NAMALWA (cell line): ENCODE results near the gene MINAR1.

ENCODE experiments used
- DNase-seq: peaks from one replicate; pipeline ENCODE4 v3.0.0-alpha.2; 2015; ENCODE audit warnings: low spot score

Gene MINAR1

DNA sequence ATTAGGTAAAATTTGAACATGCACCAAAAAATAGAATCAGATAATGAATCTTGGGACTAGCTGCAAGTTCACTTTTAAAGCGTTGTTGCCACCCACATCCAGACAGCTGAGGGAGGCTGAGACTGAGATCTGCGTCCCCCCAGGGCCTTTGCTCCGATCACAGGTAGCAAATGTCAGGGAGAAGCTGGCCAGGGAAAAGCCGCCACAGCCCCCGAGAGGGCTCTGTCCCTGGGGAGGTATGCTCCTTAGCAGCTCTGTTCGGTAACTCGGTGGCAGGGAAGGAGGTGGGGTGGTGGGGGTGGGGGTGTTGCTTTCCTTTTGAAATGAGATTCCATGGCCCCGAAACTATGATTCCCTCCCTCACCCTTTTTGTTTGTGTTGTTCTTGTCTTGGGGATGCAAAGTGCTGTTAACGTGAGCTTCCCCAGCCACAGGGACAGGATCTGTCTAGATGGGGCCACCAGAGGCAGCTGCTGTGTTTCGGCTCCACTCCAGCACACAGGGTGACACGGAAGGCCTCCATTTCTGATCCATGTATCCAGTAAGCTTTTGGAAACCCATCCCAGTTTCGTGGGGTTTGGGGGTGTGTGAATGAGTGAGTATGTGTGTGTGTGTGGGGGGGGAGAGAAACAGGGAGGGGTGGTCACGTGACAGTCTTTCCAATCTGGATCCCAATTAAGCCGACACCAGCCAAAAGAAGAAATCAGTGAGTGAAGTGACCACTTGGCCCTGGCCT lies 1.1 kb upstream of the MINAR1 start:
- DNase-seq: no peak

DNA sequence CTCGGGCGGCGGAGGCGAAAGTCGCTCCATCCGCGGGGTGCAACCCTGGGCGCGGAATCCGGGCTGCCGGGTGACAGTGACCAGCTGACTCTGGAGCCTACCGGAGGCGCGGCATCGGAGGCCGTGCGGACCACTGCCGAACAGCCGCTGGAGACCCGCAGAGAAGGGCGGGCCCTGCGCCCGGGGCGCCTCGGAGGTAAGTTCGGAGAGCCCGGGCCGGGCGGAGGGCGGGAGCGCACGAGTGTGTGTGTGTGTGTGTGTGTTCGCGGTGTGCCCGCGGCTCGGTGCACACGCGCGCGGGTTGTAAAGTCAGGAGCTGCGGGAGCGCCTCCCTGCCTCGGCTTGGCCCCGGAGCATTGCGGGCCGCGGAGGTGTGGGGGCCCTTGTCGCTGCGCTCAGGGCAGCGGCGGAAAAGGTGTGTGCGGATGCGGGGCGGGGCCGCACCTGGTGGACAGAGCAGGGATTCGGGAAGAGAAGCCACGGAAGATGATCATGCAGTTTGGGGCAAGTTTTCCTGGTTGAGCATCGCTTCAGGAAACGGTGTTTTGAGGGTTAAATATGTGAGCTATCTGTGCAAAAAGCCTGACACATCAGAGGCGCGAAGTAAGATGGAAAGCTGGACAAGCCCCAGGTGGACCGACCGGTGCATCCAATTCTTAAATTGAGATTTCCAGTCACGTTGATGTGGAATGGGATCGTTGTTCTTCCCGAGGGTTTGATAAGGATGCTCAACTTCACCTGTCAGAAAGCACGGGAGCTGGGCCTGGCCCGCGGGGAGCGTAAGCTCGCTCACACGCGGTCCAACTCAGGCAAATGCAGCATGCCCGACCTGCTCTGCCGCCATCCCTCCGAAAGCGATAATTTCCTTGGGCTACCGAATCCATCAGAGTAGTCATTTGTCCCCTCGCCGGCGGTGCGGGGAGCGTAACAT lies 474 bp downstream of the MINAR1 start:
- DNase-seq: no peak

DNA sequence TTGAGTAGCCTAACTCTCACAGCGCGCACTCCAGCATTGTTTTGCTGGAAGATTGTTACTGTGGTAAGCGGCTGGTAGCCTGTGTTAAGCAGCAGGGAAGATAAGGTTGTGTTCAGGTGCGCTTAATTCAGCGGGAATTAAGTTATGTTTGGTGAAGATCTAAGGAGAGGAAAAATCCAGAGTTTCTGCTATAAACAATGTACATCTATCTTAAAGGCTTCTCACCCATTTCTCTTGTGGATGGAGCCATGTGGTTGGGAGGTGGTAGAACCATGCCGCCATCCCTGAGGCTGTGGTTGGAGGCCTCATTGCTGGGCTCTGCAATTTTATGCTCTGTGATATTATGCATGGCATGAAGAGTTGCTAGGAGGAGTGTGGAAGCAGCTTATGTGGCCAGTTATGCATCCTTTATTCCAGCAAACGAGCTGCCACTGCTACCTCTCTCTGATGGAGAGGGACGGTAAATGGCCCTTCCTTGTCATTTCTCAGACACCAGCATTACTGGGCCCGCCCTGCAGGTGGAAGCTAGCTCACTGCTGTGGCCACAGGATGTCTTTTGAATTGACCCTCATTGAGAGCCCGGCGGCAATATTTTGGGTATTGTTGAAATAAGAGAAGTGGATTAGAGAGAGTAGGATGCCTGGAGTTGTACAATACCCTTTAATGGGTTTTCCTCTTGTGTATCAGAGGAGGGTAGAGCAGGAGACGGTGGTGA lies 1.3 kb downstream of the MINAR1 start:
- DNase-seq: peak; percentile 3

DNA sequence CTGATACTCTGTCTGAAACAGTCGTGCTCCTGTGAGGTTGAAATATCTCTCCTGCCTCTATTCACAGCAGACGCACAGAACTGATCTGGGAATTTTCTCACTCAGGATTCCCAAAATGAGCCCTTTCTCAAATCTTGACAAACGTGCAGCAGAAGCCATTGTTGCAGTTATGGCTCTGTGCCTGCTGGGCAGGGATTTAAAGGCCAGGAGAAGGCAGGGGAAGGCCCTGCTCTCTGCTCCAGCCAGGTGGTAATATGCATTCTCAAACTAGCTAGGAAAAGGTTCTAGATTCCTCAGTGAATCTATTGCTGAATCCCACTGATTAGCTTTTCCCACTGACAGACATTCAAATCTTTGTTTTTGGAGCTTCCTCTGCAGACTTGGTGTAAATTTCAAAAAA lies 2.2 kb downstream of the MINAR1 start:
- no peak for DNase-seq

DNA sequence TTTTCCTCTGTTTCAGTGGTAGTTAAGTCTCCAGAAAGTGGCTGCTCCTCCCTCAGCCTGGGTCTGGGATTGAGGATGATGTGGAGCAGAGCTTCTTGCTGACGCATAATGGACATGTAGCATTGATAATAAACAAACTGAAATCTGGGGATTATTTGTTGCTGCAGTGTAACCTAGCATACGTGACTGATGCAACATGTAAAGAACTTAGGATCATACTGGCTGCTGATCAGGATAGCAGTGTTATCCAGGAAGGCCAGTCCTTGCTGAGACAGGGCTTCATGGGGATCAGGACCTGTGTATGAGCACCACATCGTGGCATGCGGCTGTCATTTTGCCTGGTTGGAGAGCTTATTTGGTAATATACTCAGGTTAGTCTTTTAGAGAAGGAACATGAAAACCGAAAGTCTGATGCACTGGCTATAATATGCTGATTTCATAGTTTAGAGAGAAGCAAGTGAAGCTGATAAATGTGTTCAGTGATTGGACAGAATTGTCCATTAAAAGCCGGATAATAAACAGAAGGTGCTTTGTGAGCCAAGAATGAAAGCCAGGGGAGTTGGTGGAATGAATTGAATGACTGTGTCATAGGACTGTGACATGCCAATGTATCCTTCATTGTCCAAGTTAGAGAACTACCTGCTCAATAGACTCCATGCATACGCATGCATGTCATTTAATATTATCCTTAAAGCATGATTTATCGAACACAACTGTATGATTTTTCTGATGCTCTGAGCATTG lies 4.1 kb downstream of the MINAR1 start:
- DNase-seq: no peak

DNA sequence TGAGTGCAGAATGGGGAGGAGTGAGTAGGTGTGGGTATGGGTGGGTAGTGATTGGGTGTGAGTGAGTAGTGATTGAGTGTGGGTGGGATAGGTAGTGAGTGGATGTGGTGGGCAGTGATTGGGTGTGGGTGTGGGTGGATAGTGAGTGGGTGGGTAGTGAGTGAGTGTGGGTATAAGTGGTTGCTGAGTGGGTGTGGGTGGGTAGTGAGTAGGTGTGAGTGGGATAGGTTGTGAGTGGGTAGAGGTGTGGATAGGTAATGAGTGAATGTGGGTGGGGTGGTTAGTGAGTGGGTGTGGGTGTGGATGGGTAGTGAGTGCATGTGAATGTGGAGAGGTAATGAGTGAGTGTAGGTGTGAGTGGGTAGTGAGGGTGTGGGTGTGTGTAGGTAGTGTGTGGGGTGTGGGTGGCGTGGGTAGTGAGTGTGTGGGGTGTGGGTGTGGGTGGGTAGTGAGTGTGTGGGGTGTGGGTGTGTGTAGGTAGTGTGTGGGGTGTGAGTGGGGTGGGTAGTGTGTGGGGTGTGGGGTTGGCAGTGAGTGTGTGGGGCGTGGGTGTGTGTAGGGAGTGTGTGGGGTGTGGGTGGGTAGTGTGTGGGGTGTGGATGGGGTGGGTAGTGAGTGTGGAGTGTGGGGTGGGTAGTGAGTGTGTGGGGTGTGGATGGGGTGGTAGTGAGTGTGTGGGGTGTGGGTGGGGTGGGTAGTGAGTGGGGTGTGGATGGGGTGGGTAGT lies 5.3 kb downstream of the MINAR1 start:
- DNase-seq: no peak

DNA sequence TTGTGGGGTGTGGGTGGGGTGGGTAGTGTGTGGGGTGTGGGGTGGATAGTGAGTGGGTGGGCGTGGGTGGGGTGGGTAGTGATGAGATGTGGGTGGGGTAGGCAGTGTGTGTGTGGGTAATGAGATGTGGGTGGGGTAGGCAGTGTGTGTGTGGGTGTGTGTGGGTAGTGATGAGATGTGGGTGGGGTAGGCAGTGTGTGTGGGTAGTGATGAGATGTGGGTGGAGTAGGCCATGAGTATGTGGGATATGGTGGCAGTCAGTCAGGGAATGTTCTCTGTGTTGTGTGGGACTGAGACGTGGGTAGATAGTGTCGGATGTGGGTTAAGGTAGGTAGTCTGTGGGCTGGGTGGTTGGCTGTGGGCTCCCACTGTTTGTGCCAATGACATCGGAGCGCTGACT lies 7.1 kb downstream of the MINAR1 start:
- no peak for DNase-seq

DNA sequence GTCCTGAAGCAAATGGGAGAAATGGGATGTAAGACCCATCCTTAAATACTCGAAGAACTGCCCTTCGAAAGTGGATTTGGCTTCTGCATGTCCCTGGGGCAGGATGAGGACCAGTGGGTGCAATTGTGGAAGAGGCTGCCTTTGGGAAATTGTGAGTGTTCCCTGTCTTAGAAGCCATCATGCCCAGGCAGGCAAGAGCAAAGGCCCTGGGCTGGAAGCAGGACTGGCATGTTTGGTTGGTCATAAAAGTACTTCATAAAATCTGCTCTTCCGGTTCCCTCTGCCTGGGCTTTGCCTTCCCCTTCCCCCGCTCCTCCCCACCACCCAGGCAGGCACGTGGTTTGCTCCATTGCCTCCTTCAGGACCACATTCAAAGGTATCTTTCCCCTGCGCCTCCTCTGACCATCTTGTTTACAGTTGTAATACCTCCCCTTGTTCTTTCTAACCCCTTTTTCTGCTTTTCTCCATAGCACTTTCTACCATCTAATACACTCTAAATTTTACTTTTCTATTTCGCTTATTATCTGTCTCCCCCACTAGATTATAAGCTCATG lies 8.3 kb downstream of the MINAR1 start:
- DNase-seq: no peak

DNA sequence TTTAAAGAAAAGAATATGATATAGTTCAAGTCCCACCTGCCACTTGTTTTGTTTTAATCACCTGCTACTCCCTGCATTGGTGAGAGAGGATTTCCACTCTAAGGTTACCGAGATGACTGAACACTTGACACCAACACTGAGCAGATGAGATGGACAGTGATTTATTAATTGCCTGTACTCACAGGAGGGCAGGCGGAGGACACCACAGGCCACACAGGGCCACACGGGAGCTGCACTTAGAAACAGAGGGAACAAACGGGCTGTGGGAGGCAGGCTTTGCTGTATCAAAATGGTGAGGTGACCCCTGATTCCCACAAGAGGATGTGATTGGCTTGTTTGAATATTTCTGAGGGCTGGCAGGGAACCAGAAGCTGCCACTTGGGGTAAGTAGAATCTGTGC lies 10.8 kb downstream of the MINAR1 start:
- no peak for DNase-seq

DNA sequence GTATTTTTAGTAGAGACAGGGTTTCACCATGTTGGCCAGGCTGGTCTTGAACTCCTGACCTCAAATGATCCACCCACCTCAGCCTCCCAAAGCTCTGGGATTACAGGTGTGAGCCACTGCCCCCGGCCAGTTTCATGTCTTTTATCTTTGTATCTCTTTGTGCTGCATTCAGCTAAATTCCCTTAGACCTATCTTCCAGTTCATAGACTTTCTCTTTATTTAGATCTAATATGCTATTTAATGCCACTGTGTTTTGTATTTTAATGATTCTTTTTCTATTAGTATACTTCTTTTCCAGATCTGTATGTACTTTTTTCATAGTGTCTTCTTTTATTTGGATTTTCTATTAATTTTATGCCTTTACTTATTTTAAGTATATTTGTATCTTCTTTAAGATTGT lies 14.9 kb downstream of the MINAR1 start:
- DNase-seq: no peak

DNA sequence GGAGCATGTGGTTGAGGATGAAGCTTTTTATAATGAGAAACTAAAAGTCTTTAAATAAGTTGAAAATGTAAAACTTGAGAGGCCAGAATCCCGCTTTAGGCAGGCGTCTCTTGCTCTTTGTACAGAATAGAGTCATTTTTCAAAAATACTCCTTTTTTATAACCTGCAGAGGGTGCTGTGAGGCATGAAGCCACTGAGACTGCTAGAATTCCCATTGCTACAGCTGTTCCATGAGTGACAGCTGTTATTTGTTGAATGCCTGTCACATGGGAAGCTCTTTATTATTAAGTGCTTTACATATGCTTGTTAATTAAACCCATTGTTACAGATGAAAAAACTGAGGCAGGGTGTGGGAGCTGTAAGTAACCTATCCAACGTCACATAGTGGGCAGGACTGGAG lies 18.5 kb downstream of the MINAR1 start:
- no peak for DNase-seq

DNA sequence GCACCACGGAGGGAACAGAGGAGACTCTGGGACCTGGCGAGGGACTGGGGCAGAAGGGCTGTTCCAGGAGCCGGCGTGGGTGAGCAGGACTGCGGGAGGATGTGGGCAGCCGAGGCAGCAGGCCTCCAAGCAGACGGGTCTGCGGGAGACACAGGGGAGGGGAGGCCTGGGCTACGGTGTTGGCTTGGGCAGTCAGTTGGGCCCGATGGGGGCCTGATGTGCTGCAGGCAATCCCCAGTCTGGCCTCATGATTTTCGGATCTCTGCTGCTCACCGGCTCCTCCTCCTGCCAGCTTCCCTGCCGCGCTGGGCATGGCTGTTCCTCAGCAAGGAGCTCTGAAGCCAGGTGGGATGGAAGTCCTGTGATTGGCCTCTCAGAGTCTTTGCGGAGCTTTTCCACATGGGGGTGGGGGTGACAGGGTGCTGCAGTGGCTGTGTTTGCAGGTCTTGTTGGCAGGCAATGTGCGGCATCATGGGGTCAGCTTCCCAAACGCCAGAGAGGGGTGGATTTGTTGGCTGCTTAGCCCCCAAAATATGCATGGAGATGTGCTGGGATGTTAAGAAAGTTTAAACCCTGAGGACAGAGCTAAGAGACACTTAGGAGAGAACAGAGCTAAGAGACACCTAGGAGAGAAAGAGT lies 19.3 kb downstream of the MINAR1 start:
- DNase-seq: no peak

DNA sequence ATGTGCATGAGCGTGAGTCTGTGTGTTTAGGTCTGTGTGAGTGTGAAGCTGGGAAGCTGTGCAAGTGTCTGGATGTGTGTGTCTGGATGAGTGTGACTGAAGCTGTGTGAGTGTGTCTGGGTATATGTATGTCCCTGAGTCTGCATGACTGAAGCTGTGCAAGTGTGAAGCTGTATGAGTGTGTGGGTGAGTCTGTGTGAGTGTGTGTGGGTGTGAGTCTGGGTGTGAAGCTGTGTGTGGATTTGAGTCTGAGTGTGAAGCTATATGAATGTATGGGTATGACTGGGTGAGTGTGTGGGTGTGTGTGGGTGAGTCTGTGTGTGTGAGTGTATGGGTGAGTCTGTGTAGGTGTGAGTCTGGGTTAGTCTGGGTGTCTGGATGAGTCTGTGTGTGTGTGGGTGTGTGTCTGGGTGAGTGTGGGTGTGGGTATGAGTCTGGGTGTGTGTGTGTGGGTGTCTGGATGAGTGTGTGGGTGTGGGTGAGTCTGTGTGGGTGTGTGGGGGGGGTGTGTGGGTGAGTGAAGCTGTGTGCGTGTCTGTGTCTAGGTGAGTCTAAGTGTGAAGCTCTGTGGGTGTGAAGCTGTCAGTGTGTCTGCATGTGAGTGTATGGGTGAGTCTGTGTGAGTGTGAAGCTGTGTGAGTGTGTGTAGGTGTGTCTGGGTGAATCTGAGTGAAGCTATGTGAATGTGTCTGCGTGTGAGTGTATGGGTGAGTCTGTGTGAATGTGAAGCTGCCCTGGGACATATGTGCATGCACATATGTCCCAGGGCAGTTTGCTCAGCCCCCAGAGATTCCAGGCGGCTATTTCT lies 20.3 kb downstream of the MINAR1 start:
- DNase-seq: no peak

DNA sequence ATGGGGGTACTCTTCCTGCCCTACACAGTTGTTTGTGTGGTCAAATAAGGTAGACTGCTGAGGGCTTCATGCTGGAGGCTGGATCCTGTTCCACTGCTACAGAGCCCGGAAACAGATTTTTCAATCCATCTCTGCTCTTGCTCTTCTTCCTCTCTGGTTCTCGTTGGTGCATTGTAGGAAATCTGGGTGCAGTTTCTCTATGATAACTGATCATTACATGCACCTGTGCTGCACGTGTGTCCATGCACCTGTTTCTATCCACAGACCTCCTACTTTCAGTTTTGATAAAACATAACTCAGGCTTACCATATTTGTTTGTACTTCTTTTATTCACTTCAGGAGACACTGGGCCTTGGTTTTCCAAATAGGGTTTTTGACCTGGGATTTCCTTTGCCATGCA lies 21.3 kb downstream of the MINAR1 start:
- DNase-seq: no peak

DNA sequence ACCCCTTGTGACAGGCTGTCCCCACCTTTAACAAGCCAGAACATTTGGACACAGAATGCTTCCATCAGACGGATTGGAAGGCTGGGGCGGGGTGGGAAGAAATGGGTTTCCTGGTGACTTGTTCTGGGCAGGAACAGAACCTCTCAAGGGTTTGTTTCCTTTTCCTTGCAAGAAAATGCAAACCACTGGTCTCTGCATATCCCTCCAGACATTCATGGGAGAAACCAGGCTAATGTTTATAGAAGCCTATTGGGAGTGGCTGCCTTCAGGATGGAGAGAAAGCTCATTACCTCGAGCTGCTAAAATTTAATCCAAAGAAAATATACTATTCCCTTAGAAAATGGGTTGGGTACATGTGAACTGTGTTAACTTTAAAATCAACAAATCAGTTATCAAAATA lies 21.9 kb downstream of the MINAR1 start:
- DNase-seq: no peak

DNA sequence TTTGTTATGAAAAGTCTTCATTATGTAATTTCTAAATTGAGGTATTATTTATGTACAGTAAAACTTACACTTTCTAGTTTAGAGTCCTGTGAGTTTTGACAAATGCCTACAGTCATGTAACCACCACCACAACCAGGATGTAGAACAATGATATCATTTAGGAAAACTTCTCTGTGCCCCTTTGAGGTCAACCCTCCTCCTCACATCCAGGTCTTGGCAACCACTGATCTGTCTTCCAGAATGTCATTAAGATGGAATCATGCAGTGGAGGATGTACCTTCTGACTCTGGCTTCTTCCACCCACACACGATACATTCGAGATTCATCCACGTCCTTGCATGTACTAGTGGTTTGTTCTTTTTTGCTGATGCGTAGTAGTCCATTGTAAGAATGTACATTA lies 23.2 kb downstream of the MINAR1 start:
- no peak for DNase-seq

DNA sequence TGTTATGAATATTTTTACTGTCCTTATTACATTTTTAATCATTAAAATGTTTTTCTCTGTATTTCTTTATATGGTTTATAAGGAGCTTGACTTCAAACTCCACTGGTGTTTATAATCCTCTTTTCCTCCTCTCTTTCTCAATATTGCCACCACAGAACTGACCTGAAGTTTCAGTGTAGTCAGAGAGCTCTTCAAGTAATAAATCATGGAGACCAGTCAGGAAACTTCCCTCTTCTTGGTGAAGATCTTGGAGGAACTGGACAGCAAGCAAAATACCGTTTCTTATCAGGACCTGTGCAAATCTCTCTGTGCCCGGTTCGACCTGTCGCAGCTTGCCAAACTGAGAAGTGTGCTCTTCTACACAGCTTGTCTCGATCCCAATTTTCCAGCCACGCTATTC lies 23.8 kb downstream of the MINAR1 start:
- DNase-seq: no peak

DNA sequence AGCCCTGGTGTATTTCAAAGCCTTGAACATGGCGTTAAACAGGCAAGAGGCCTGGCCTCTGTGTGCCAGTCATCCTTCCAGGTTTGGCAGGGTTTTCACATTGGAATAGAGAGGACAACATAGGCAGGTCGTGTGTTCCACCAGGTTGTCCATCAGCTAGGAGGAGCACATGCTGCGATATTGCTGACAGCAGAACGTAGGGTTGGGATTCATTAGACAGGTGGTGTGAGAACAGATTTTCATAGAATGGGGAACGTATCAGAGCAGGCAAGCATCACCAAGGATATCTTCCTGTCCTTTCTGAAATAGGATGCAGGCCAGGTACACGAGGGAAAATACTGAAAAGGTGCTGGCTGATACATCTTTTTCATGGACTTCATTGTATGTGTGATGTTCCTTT lies 26.4 kb downstream of the MINAR1 start:
- no peak for DNase-seq

DNA sequence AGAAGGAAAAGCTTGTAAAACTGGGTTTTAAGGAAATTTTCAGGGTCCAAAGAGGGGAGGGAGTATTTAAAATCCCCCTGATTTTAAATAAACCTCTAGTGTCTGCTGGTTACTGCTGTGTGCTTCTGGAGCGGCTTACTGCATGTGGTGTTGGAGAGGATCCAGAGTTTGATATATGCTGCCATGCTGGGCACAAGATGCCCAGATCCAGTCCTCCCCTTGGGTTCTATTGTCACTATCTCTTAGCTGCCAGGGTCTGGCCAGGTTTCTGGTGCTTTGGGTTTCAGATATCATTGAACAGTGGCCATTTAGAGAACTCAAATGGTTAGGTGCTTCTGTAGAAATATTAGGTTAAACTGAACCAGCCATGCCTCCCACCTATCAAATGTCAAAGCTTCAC lies 27.5 kb downstream of the MINAR1 start:
- no peak for DNase-seq
